PC-3 (cell line): ENCODE data around the gene EIF2AK2.

Experiments used
- EZH2 ChIP-seq: fragments of 300-600 bp; sonication (generic); IDR thresholded peaks from one replicate; pipeline ENCODE4 v1.6.1; 2017; ENCODE audit warnings: antibody characterized with exemption, mild to moderate bottlenecking, low read length; ENCODE audit not compliant: unreplicated experiment
- TF ChIP-seq, protein P1 (sequence below): fragments of 300-600 bp; sonication (generic); conservative IDR thresholded peaks from 2 replicates; pipeline ENCODE4 v1.5.1; 2017; ENCODE audit warnings: antibody characterized with exemption, low read depth, mild to moderate bottlenecking, low read length

DNA sequence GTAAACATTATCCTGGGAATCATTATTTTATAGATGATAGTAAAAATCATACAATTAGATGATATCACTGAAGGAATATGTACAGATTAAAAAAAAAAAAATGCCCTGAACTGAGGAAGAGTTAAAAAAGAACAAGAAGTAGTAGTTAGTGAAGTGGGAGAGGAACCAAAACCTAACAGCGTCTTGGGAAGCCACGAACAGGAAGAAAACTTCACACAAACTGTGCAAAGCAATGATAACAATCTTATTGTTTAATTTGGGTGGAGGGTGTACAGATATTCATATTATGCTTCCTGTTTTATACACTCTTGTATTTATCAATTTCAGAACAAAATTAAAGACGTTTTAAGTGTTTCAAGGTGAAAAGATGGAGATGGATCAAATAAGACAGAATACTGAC lies 76.1 kb downstream of the EIF2AK2 start:
- TF ChIP-seq EZH2: no peak
- TF ChIP-seq, protein P1, sequence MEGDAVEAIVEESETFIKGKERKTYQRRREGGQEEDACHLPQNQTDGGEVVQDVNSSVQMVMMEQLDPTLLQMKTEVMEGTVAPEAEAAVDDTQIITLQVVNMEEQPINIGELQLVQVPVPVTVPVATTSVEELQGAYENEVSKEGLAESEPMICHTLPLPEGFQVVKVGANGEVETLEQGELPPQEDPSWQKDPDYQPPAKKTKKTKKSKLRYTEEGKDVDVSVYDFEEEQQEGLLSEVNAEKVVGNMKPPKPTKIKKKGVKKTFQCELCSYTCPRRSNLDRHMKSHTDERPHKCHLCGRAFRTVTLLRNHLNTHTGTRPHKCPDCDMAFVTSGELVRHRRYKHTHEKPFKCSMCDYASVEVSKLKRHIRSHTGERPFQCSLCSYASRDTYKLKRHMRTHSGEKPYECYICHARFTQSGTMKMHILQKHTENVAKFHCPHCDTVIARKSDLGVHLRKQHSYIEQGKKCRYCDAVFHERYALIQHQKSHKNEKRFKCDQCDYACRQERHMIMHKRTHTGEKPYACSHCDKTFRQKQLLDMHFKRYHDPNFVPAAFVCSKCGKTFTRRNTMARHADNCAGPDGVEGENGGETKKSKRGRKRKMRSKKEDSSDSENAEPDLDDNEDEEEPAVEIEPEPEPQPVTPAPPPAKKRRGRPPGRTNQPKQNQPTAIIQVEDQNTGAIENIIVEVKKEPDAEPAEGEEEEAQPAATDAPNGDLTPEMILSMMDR: no peak
